Lung (tissue), 12 donors: ENCODE measurements around the gene ANKRD6. TPM values are rescaled to one million over a fixed set of nuclear protein-coding genes. Genes with fewer than 3 reads are reported as not detected.

Source experiments
- ATAC-seq: fragments of 200-7000 bp; cut with Tn5 transposase; one replicate; pipeline ENCODE4 v1.9.1; 2020; ENCODE audit warnings: moderate number of reproducible peaks; ENCODE audit not compliant: insufficient read depth, low FRiP score
- DNase-seq, 3 donors: peaks; one replicate each; pipeline ENCODE4 v3.0.0-alpha.2; 2013 to 2017
- H3K27ac ChIP-seq, 2 donors: one replicate each; pipeline ENCODE4 v1.5.1; 2013; ENCODE audit warnings: mild to moderate bottlenecking in 2 of 2, moderate library complexity in 2 of 2, control low read depth in 1 of 2, inconsistent platforms in 1 of 2, low read depth in 1 of 2, low read length in 1 of 2
- H3K27me3 ChIP-seq, 3 donors: one replicate each; pipeline ENCODE4 v1.5.1; 2013; ENCODE audit warnings: low read length in 2 of 3; ENCODE audit not compliant: control insufficient read depth in 3 of 3, insufficient read depth in 3 of 3
- H3K36me3 ChIP-seq, 4 donors: one replicate each; pipeline ENCODE4 v1.5.1; 2013; ENCODE audit warnings: low read length in 4 of 4, mild to moderate bottlenecking in 1 of 4, moderate library complexity in 1 of 4; ENCODE audit not compliant: control insufficient read depth in 4 of 4, insufficient read depth in 4 of 4
- H3K4me1 ChIP-seq, 5 donors: one replicate each; pipeline ENCODE4 v1.5.1; 2013; ENCODE audit warnings: low read length in 5 of 5, mild to moderate bottlenecking in 2 of 5, moderate library complexity in 1 of 5; ENCODE audit not compliant: control insufficient read depth in 5 of 5, insufficient read depth in 5 of 5
- H3K4me3 ChIP-seq: one replicate; pipeline ENCODE4 v1.5.1; 2013; ENCODE audit warnings: mild to moderate bottlenecking, control low read depth, moderate library complexity
- H3K9ac ChIP-seq, 2 donors: one replicate each; pipeline ENCODE4 v1.5.1; 2013; ENCODE audit warnings: low read length in 2 of 2, control low read depth in 1 of 2; ENCODE audit not compliant: insufficient read depth in 1 of 2
- H3K9me3 ChIP-seq, 4 donors: one replicate each; pipeline ENCODE4 v1.5.1; 2013; ENCODE audit warnings: low read length in 3 of 4, mild to moderate bottlenecking in 1 of 4, moderate library complexity in 1 of 4; ENCODE audit not compliant: control insufficient read depth in 4 of 4, insufficient read depth in 3 of 4
- CTCF ChIP-seq: IDR thresholded peaks from 2 replicates; pipeline ENCODE4 v1.5.1; 2012; ENCODE audit warnings: mild to moderate bottlenecking; ENCODE audit errors: control extremely low read depth, extremely low read depth
- WGBS, 2 donors: extraction: QIAGEN DNeasy Blood & Tissue Kit; methylation state at CpG; one replicate each; pipeline ENCODE4 v1.1.7; 2013; 5-methylcytosine and 5-hydroxymethylcytosine counted together
- polyA plus RNA-seq, 2 donors: library from polyadenylated mRNA; stranded (reverse); fragments of 200-250 nt; gene quantifications; one replicate each; pipeline ENCODE4 v1.2.1, GENCODE V29; 2013
- total RNA-seq, 2 donors: library from RNA; depleted of rRNA in 1 of 2; stranded (reverse); fragments of >200 nt in 1 of 2; gene quantifications; one replicate each; pipeline ENCODE4 v1.2.1, GENCODE V29; 2014 to 2021
- donor health status: control.
- donor health status: control.
- donor health status: Bipolar disorder and iron deficiency.
- donor health status: healthy.
- donor health status: DM: yes; HTN: yes; CAD: no.

ANKRD6 gene
- total and polyA plus RNA-seq, 4 donors: 4.4 to 29.4 (median 16.0) TPM

- no peak for TF ChIP-seq CTCF
- H3K36me3 ChIP-seq: no peaks in the 10 kb centered on the region
- H3K27me3 ChIP-seq: no peaks in the 10 kb centered on the region
- no peak overlapping the region for H3K9ac ChIP-seq
- H3K9me3 ChIP-seq: no peaks in the 10 kb centered on the region
- H3K27ac ChIP-seq: no peak overlapping the region
- peaks cover 0 to 4% (median 0%) of the 10 kb centered on the region in 5 donors for H3K4me1 ChIP-seq
- no peak for ATAC-seq
- no peak for DNase-seq
- H3K4me3 ChIP-seq: no peak overlapping the region
- WGBS, 2 donors: 95 to 97% methylated on average over 3 of the region's 3 CpGs
These were observed 7.2 kb downstream of the ANKRD6 start for GRCh38 chr6:89440200-89440599.

DNA sequence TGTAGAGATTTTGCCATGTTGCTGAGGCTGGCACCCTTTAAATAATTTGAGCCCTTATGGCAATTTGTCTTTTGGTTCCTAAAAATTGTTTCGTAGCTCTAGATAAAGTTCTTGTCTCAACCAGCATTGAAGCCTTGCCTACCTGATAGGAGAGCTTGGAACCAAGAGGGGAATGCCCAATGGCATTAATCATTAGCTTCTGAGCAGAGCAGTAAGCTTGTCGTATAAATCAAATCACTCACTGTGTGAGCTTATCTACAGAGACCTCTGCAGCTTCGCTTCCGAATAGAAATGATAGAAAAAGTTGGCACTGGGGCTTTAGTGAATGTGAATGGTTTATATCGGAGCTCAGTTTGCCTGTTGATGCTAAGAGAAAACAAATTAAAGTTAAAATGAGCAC, 10.7 kb downstream of the ANKRD6 start:
- Histone ChIP-seq H3K27me3 (no peaks in the 10 kb centered on the region), H3K27ac (no peak overlapping the region), H3K4me3 (no peak overlapping the region), H3K9me3 (no peaks in the 10 kb centered on the region), H3K36me3 (no peaks in the 10 kb centered on the region), H3K9ac (no peak overlapping the region), H3K4me1 (peaks cover 0 to 4% (median 0%) of the 10 kb centered on the region in 5 donors)
- ATAC-seq: no peak
- peak in 1 of 3 donors; percentile 42 for DNase-seq
- WGBS, 2 donors: 65 to 81% methylated on average over 5 of the region's 5 CpGs
- no peak for TF ChIP-seq CTCF

- ATAC-seq (no peak), DNase-seq (no peak)
- Histone ChIP-seq H3K4me3 (no peak overlapping the region), H3K9me3 (no peaks in the 10 kb centered on the region), H3K9ac (no peak overlapping the region), H3K4me1 (no peaks in the 10 kb centered on the region), H3K27ac (no peak overlapping the region), H3K36me3 (no peaks in the 10 kb centered on the region), H3K27me3 (no peaks in the 10 kb centered on the region)
- no peak for TF ChIP-seq CTCF
- WGBS, 2 donors: 15 to 26% methylated on average over 1 of the region's 1 CpG
These were observed 16.2 kb downstream of the ANKRD6 start for GRCh38 chr6:89449193-89449592.

GRCh38 chr6:89452281-89452680, 19.3 kb downstream of the ANKRD6 start:
- no peaks in the 10 kb centered on the region for H3K27me3 ChIP-seq
- no peaks in the 10 kb centered on the region for H3K4me1 ChIP-seq
- no peak for DNase-seq
- no peak overlapping the region for H3K9ac ChIP-seq
- no peak overlapping the region for H3K4me3 ChIP-seq
- no peak for ATAC-seq
- no peak for TF ChIP-seq CTCF
- no peaks in the 10 kb centered on the region for H3K9me3 ChIP-seq
- WGBS, 2 donors: 92 to 96% methylated on average over 1 of the region's 1 CpG
- H3K36me3 ChIP-seq: no peaks in the 10 kb centered on the region
- H3K27ac ChIP-seq: no peak overlapping the region
